Fibroblast of mammary gland (primary cell): Measurements from ENCODE around the gene NRIP1.

ENCODE experiments used
- DNase-seq: peaks from one replicate; pipeline ENCODE4 v3.0.0-alpha.2; 2010; ENCODE audit warnings: low read depth
- H3K4me3 ChIP-seq: 2 replicates; pipeline ENCODE4 v1.5.1; 2011; ENCODE audit warnings: low read depth, mild to moderate bottlenecking, low read length, moderate library complexity; ENCODE audit not compliant: control insufficient read depth
- TF ChIP-seq, protein P1 (sequence below): conservative IDR thresholded peaks from 2 replicates; pipeline ENCODE4 v1.5.1; 2011; ENCODE audit warnings: low read depth, low read length, inconsistent platforms; ENCODE audit not compliant: control insufficient read depth, insufficient read depth

The NRIP1 gene

DNA sequence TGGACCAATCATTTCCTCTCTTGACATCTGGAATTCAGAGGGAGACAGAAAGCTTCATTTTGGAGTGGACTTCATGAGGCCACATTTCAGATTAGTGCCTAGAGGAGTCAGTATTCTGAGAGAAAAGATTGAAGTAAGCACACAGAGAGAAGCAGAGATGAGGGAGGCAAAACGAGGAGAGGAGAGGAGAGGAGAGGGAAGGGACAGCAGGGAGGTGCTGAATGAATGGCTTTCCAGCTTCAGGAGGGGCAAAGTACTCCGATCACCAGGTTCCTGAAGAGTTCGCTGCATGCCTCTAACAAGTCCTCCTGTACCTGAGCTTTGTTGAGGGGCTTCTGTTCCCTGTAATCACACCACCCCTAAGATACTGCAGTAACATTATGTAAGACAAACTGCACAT, 76.0 kb downstream of the NRIP1 start:
- no peak for DNase-seq
- TF ChIP-seq, protein P1, sequence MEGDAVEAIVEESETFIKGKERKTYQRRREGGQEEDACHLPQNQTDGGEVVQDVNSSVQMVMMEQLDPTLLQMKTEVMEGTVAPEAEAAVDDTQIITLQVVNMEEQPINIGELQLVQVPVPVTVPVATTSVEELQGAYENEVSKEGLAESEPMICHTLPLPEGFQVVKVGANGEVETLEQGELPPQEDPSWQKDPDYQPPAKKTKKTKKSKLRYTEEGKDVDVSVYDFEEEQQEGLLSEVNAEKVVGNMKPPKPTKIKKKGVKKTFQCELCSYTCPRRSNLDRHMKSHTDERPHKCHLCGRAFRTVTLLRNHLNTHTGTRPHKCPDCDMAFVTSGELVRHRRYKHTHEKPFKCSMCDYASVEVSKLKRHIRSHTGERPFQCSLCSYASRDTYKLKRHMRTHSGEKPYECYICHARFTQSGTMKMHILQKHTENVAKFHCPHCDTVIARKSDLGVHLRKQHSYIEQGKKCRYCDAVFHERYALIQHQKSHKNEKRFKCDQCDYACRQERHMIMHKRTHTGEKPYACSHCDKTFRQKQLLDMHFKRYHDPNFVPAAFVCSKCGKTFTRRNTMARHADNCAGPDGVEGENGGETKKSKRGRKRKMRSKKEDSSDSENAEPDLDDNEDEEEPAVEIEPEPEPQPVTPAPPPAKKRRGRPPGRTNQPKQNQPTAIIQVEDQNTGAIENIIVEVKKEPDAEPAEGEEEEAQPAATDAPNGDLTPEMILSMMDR, result no peak
- H3K4me3 ChIP-seq, result no peak overlapping the region

DNA sequence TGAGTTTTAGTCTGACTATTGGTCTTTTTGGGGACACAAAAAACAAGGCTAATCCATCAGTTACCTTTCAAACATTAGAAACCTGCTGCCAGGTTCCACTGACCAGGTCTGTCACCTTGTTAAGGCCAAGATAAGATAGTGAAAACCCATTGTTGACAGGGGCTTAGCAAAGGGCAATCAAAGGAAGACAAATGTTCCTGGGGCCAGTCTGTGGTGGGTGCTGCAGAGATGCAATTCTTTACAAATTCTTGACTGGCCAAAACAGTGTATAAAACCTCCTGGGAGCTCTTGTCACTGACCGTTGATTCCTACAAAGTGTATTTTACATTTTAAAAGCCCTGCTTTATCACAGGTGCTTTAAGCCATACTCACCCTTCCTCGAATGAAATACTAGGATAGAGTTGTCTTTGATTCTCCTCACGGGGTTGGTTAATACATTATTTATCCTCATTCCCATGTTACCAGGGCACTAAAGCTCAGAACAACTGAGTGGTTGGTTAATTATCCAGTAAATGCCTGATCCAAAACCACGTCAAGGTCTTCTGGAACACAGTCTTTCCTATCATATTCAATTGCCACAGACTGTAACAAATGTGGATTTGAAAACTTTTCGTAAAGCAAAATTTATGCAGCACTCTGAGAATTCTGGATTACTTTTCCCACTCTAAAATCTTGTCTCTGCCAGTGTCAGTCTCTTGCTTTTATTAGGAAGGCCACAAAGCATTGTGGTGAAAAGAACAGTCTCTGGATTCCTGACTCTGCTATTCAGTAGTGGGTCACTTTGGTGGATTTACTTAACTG, 77.2 kb downstream of the NRIP1 start:
- no peak overlapping the region for H3K4me3 ChIP-seq
- DNase-seq, result no peak
- TF ChIP-seq, protein P1, result no peak

DNA sequence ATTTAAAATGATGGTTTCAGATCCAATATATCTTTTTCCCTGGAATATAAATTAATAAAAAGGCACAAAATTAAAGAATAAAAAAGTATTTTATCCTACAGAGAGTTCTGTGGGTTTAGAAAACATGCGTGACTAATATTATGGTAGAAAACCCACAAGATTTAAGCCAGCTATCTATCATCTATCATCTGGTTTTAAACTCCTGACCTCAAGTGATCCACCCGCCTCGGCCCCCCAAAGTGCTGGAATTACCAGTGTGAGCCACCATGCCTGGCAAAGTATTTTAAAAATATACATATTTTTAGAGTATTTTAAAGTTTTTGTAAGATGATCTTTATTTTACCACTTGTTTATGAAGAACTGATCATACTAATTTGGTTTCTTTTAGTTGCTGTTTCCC, 79.5 kb downstream of the NRIP1 start:
- DNase-seq, result no peak
- TF ChIP-seq, protein P1, result no peak
- H3K4me3 ChIP-seq, result no peak overlapping the region

DNA sequence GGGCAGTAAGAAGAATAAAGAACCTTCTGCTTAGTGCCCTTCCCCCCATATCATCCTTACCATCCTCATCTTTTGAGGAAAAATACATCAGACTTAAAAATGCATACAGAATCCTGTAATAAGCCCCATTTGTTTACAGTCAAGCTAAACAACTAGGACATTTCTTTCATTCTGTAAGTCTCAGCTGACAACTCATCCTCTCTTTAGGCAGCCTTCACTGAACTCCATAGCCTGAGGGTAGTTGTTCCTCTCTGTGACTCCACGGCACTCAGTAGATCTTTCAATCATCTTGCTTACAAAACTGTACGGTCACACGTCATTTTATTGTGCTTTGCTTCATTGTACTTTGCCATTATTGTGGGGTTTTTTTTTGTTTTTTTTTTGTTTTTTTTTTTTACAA, 82.5 kb downstream of the NRIP1 start:
- TF ChIP-seq, protein P1, result no peak
- no peak overlapping the region for H3K4me3 ChIP-seq
- no peak for DNase-seq

DNA sequence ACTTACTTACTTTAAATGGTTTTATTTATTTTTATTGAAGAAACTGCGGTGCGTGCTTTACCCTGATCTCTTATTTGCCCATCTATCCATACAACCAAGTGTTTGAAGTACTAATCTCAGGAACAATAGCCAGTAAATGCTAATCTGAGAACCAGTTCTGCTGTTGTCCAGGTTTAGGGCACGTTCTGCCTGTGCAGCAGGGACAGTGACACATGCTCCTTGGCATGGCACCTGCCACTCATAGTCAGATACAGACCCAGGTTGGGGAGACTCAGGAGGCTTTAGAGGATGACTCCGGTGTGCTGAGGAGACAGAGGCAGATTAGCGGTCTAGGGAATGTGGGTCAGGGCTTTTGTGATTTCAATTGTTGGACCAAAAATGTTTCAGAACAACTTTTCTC, 83.6 kb downstream of the NRIP1 start:
- H3K4me3 ChIP-seq, result no peak overlapping the region
- no peak for DNase-seq
- TF ChIP-seq, protein P1, result no peak

DNA sequence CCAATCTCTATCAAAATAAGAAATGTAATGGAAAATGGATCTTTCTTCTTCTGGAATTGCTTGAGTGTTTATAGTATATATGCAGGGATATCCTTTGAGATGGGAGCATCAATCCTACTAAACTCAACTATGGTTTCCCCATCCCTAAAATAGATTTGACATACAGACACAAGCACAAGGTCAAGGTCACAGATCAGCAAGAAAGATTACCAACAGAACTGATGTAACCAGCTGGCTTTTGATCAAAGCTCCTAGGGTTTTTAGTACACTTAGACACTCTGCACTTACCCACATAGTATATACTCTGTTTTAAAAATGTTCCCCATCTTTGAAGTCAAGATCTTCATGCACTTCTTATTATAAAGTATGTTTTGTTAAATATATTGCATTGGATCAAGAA, 85.5 kb downstream of the NRIP1 start:
- no peak for DNase-seq
- TF ChIP-seq, protein P1, result no peak
- no peak overlapping the region for H3K4me3 ChIP-seq
